Astrocyte of the cerebellum (primary cell): ENCODE data around the gene MYBPC2.

Source experiments
- DNase-seq: peaks from one replicate; pipeline ENCODE4 v3.0.0-alpha.2; 2011; ENCODE audit warnings: low read depth
- H3K4me3 ChIP-seq: 2 replicates; pipeline ENCODE4 v1.5.1; 2011; ENCODE audit warnings: mild to moderate bottlenecking, low read depth, low read length, moderate library complexity
- in situ Hi-C: cut with HindIII; loops from 2 replicates; pipeline ENCODE4 v1.10.0; 2017; ENCODE audit warnings: low sequenced_read_pairs
- TF ChIP-seq, protein P1 (sequence below): IDR thresholded peaks from 2 replicates; pipeline ENCODE4 v1.5.1; 2012; ENCODE audit warnings: low read length, low read depth, moderate library complexity, mild to moderate bottlenecking; ENCODE audit errors: missing control alignments

MYBPC2 gene

DNA sequence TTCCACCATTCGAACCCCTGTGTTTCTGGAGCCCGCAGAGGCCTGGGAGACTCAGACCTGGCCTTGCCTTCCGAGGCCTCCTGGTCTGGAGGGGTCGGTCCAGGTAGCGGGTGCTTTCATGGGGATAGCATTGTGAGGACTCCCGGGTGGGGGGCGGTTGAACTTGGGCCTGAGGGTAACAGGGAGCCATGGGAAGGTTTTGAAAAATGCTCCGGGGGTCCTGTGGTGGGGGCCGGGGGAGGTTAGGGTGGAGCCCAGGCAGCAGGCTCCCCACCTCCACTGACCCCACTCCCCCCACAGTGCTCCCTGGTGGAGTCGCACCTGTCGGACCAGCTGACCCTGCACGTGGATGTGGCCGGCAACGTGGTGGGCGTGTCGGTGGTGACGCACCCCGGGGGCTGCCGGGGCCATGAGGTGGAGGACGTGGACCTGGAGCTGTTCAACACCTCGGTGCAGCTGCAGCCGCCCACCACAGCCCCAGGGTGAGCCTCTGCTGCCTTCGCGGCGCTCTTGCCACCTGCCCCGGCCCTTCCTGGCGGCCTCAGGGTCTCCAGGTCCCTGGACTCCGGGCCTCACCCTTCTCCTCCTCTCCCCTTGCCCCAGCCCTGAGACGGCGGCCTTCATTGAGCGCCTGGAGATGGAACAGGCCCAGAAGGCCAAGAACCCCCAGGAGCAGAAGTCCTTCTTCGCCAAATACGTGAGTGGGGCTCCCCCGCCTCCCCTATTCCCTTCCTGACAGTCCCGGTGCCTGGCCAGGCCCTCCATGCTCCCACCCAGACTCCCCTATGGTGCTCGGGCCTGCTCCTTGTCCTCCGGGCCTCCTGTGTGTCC, 47.8 kb downstream of the MYBPC2 start:
- no peak for DNase-seq
- no peak overlapping the region for H3K4me3 ChIP-seq
- in situ Hi-C loops: no loop called here
- TF ChIP-seq, protein P1, sequence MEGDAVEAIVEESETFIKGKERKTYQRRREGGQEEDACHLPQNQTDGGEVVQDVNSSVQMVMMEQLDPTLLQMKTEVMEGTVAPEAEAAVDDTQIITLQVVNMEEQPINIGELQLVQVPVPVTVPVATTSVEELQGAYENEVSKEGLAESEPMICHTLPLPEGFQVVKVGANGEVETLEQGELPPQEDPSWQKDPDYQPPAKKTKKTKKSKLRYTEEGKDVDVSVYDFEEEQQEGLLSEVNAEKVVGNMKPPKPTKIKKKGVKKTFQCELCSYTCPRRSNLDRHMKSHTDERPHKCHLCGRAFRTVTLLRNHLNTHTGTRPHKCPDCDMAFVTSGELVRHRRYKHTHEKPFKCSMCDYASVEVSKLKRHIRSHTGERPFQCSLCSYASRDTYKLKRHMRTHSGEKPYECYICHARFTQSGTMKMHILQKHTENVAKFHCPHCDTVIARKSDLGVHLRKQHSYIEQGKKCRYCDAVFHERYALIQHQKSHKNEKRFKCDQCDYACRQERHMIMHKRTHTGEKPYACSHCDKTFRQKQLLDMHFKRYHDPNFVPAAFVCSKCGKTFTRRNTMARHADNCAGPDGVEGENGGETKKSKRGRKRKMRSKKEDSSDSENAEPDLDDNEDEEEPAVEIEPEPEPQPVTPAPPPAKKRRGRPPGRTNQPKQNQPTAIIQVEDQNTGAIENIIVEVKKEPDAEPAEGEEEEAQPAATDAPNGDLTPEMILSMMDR: no peak

DNA sequence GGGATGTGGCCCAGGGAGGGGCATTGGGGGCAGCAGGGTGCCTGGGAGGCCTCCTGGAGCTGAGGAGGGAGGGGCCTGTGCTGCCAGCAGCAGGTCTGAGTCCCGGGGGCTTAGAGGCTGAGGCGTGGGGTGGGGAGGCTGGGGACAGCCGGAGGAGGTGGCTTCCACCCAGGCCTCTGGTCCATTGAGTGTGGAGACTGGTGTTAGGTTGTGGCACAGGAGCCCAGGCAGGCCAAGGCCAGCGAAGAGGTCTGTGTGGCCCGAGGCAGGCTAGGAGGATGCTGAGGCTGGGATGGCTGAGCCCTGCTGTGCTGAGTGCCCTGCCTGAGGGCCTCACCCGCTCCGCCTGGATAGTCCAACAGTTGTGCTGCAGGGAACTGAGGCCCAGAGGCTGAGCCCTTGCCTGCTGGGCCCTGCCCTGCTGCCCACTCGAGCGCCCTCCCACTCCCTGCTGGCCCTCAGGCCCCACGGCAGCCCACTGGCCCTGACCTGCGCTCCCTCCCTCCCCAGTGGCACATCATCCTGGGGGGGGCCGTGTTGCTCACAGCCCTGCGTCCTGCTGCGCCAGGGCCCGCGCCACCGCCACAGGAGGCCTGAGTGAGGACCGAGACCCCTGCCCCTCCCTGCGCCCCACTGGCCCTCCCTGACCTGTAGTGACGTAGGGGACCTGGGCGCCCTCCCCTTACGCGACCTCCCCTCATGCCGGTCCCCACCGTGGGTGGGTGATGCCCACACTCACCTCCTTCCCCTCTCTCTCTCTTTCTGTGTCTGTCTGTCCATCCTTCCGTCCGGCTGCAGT, 48.9 kb downstream of the MYBPC2 start:
- no peak overlapping the region for H3K4me3 ChIP-seq
- no peak for DNase-seq
- TF ChIP-seq, protein P1: no peak
- in situ Hi-C loops: no loop called here

DNA sequence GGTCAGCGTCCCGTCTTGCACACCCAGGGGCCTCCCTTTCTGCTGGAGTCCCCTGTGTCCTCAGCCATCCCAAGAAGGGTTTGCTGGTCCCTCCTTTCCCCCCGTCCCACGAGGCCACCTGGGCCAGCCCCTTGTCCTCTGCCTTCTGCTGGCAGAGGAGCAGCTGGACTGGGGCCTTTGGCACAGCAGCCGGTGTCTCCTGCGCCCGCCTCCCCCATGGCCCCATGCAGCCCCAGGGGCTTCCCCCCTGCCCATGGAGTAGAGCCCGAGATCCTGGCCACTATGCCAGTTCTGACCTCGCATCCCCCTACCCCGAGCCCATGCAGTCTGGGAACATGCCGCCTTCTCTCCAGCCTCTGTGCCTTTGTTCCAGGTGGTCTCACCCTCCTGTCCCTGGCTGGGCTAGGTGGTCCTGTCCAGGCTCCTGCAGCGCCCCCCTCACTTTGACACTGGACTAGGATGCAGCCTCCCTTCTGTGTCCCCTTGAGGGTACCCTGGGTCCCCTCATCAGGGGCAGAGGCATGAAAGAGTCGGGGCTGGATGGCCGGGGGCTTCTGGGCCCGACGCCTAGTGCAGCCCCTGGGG, 49.7 kb downstream of the MYBPC2 start:
- TF ChIP-seq, protein P1: no peak
- in situ Hi-C loops: no loop called here
- no peak for DNase-seq
- no peak overlapping the region for H3K4me3 ChIP-seq

DNA sequence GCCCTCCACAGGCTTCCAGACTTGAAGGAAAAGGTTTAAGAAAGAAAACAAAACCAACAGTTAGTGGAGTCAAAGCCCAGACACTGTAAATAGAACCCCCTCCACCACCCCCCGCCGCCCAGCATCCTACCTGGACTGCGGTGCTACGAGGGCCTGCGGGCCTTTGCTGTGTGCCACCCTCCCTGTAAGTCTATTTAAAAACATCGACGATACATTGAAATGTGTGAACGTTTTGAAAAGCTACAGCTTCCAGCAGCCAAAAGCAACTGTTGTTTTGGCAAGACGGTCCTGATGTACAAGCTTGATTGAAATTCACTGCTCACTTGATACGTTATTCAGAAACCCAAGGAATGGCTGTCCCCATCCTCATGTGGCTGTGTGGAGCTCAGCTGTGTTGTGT, 50.2 kb downstream of the MYBPC2 start:
- TF ChIP-seq, protein P1: no peak
- in situ Hi-C loops: no loop called here
- no peak overlapping the region for H3K4me3 ChIP-seq
- no peak for DNase-seq

DNA sequence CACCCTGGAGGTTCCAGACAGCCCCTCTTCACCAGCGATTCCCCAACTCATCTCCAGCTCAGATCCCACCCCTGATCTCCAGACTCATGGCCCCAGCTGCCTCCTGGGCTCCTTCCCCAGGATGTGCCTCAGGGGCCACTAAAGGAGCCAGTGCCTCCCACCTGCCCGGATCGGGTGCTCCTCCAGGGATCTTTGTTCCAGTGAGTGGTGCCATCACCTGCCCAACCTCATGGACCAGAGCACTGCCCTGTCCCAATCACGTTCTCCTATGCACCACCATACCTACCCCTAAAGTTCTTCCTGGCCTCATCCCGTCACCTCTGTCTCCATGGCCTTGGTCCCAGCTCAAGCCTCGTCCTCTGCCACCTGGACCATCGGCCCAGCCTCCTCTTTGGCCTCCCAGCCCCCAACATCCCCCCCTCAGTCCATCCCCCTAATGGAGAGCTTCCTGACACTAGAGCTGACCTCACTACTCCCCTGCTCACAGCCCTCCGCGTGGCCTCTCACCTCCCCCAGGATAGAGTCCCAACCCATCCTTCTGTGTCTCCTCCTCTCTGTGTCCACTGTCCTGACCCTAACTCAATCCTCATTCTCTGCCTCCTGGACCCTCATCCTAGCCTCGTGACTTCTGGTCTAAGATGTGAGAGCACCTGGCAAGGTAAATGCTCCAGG, 52.7 kb downstream of the MYBPC2 start:
- in situ Hi-C loops: no loop called here
- TF ChIP-seq, protein P1: no peak
- no peak for DNase-seq
- no peak overlapping the region for H3K4me3 ChIP-seq
